Urinary bladder (tissue), 4 donors: ENCODE results near the gene CAPRIN2. TPM values are rescaled to one million over a fixed set of nuclear protein-coding genes. Genes with fewer than 3 reads are reported as not detected.

Experiments
- DNase-seq: peaks from one replicate; pipeline ENCODE4 v3.0.0-alpha.2; 2015; ENCODE audit errors: extremely low spot score
- H3K27ac ChIP-seq: one replicate; pipeline ENCODE4 v1.5.1; 2013; ENCODE audit warnings: low read depth, mild to moderate bottlenecking, moderate library complexity
- H3K36me3 ChIP-seq: one replicate; pipeline ENCODE4 v1.6.1; 2013; ENCODE audit warnings: mild to moderate bottlenecking, moderate library complexity; ENCODE audit not compliant: insufficient read depth
- H3K4me1 ChIP-seq: one replicate; pipeline ENCODE4 v1.6.1; 2013; ENCODE audit warnings: mild to moderate bottlenecking, moderate library complexity; ENCODE audit not compliant: insufficient read depth
- H3K4me3 ChIP-seq: one replicate; pipeline ENCODE4 v1.5.1; 2013; ENCODE audit warnings: low read depth, low read length
- WGBS: extraction: QIAGEN DNeasy Blood & Tissue Kit; methylation state at CpG from one replicate; pipeline ENCODE4 v1.1.7; 2013; 5-methylcytosine and 5-hydroxymethylcytosine counted together
- polyA plus RNA-seq: library from polyadenylated mRNA; stranded (reverse); fragments of 200-250 nt; gene quantifications from one replicate; pipeline ENCODE4 v1.2.3, GENCODE V29; 2013
- total RNA-seq: library from RNA; depleted of rRNA; stranded (reverse); fragments of >200 nt; gene quantifications from one replicate; pipeline ENCODE4 v1.2.3, GENCODE V29; 2014
- donor health status: healthy with polysubstance abuse.
- donor health status: healthy.

CAPRIN2 gene
- total and polyA plus RNA-seq, 2 donors: 20.1 to 42.3 TPM

- DNase-seq: no peak
- Histone ChIP-seq H3K27ac (no peak overlapping the region), H3K36me3 (peaks cover 2% of the 10 kb centered on the region), H3K4me1 (no peaks in the 10 kb centered on the region), H3K4me3 (no peak overlapping the region)
- 92% methylated on average over 1 of the region's 1 CpG for WGBS
Measured at GRCh38 chr12:30679241-30679640, 75.5 kb downstream of the CAPRIN2 start.

- Histone ChIP-seq H3K4me3 (no peak overlapping the region), H3K4me1 (no peaks in the 10 kb centered on the region), H3K36me3 (peaks cover 2% of the 10 kb centered on the region), H3K27ac (no peak overlapping the region)
- 88% methylated on average over 1 of the region's 1 CpG for WGBS
- no peak for DNase-seq
Measured at GRCh38 chr12:30678221-30678620, 76.5 kb downstream of the CAPRIN2 start.

- Histone ChIP-seq H3K4me3 (no peak overlapping the region), H3K4me1 (no peaks in the 10 kb centered on the region), H3K27ac (no peak overlapping the region), H3K36me3 (peaks cover 6% of the 10 kb centered on the region)
- 73% methylated on average over 4 of the region's 4 CpGs for WGBS
- DNase-seq: no peak
Measured at GRCh38 chr12:30661210-30661609, 93.5 kb downstream of the CAPRIN2 start.

Other genes with a start within 250 kb of the CAPRIN2 start
- gene IPO8, start 59.1 kb downstream of the CAPRIN2 start, total RNA-seq: 63.0 TPM
- gene IPO8, start 59.1 kb downstream of the CAPRIN2 start, polyA plus RNA-seq: 28.2 TPM
- gene TSPAN11, start 171.8 kb upstream of the CAPRIN2 start, total RNA-seq: 18.3 TPM
- 4.1 TPM for gene TSPAN11, start 171.8 kb upstream of the CAPRIN2 start, polyA plus RNA-seq